A549 treated with ZK216348 at 1 μM for 4 hours (cell line): Measurements from ENCODE around the gene CTAGE1. TPM values are rescaled to one million over a fixed set of nuclear protein-coding genes. Genes with fewer than 3 reads are reported as not detected.

Experiments used
- total RNA-seq: library from RNA; stranded (reverse); fragments of 200-300 nt; extraction: Qiagen RNA extraction; gene quantifications from 5 replicates; pipeline ENCODE4 v1.2.3, GENCODE V29; 2022; ENCODE audit warnings: low read depth

The CTAGE1 gene, protein sequence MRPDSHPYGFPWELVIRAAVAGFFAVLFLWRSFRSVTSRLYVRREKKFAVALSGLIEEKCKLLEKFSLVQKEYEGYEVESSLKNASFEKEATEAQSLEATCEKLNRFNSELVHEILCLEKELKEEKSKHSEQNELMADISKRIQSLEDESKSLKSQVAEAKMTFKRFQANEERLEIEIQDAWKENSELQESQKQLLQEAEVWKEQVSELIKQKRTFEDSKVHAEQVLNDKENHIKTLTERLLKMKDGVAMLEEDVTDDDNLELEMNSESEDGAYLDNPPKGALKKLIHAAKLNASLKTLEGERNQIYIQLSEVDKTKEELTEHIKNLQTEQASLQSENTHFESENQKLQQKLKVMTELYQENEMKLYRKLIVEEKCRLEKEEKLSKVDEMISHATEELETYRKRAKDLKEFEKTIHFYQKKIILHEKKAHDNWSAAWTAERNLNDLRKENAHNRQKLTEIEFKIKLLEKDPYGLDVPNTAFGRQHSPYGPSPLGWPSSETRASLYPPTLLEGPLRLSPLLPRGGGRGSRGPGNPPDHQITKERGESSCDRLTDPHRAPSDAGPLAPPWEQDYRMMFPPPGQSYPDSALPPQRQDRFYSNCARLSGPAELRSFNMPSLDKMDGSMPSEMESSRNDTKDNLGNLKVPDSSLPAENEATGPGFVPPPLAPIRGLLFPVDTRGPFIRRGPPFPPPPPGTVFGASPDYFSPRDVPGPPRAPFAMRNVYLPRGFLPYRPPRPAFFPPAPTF
- total RNA-seq, result not detected in 5 replicates

DNA sequence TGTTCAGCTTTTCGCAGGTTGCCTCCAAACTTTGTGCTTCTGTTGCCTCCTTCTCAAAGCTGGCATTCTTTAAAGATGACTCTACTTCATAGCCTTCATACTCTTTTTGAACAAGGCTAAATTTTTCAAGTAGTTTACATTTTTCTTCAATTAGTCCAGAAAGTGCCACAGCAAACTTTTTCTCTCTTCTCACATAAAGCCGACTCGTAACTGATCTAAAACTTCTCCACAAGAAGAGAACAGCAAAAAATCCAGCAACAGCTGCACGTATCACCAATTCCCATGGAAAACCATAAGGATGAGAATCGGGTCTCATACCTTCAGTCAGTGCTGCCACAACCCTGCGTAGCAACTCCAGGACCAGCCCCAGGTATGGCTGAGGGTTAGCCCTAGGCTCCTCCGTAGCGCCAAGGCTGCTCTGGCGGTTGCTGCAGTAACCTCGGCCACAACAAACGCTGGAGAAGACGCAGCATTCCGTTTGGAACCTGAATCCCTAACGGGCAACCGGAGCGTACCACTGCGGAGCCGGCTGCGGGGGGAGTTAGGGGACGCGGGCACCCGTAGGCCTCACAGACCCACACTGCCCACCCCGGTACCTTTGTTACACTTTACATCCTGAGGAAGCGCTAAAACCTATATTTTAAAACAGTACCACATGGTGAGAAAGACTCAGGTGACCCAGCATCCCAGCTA is at the start of gene CTAGE1:
Gene CTAGE1, minus strand, starts transcription at position 420 of the 693 bp plus-strand sequence. Its CDS starts 104 bp downstream, at position 316.

Other genes starting within 250 kb of the CTAGE1 start
- 1.5 to 2.4 TPM (median 1.7 TPM) in 5 replicates for gene GATA6, start 248.3 kb downstream of the CTAGE1 start, total RNA-seq